Right hindlimb (tissue), 1 donor: ENCODE results near the gene SPOCD1.

Experiments used
- DNase-seq: peaks from one replicate; pipeline ENCODE4 v3.0.0-alpha.2; 2018

The SPOCD1 gene

GRCh38 chr1:31769720-31770390 is 46.0 kb downstream of the SPOCD1 start:
- DNase-seq: no peak

- no peak for DNase-seq
These were observed 46.7 kb downstream of the SPOCD1 start for GRCh38 chr1:31768939-31769704.

- no peak for DNase-seq
These were observed 47.4 kb downstream of the SPOCD1 start for GRCh38 chr1:31768407-31768907.

- DNase-seq: no peak
These were observed 48.6 kb downstream of the SPOCD1 start for GRCh38 chr1:31767225-31767624.

GRCh38 chr1:31765516-31765915 is 50.3 kb downstream of the SPOCD1 start:
- no peak for DNase-seq

- DNase-seq: peak; percentile 47
These were observed 50.8 kb downstream of the SPOCD1 start for GRCh38 chr1:31765041-31765467.

- DNase-seq: peak; percentile 67
These were observed 51.3 kb downstream of the SPOCD1 start, which contains the start of gene ADGRB2 for GRCh38 chr1:31764312-31765040. Gene ADGRB2 (minus strand): TSS chr1:31764340. CDS start chr1:31757221, 7,119 bp downstream.

GRCh38 chr1:31763671-31764311 is 52.0 kb downstream of the SPOCD1 start:
- no peak for DNase-seq

- DNase-seq: peak; percentile 80
These were observed 52.8 kb downstream of the SPOCD1 start for GRCh38 chr1:31762726-31763670.

GRCh38 chr1:31762323-31762722 is 53.5 kb downstream of the SPOCD1 start:
- no peak for DNase-seq

- DNase-seq: no peak
These were observed 53.9 kb downstream of the SPOCD1 start for GRCh38 chr1:31761883-31762282.

- peak; percentile 83 for DNase-seq
These were observed 55.1 kb downstream of the SPOCD1 start for GRCh38 chr1:31760471-31761470.

- no peak for DNase-seq
These were observed 56.4 kb downstream of the SPOCD1 start for GRCh38 chr1:31759298-31760023.

GRCh38 chr1:31758823-31759222 is 57.0 kb downstream of the SPOCD1 start:
- no peak for DNase-seq

GRCh38 chr1:31757989-31758388 is 57.8 kb downstream of the SPOCD1 start:
- DNase-seq: no peak

- no peak for DNase-seq
These were observed 58.6 kb downstream of the SPOCD1 start for GRCh38 chr1:31757204-31757679.

GRCh38 chr1:31756578-31756977 is 59.2 kb downstream of the SPOCD1 start:
- DNase-seq: no peak

- DNase-seq: no peak
These were observed 59.9 kb downstream of the SPOCD1 start for GRCh38 chr1:31755850-31756492.

- DNase-seq: no peak
These were observed 60.6 kb downstream of the SPOCD1 start for GRCh38 chr1:31755197-31755611.
